ENCODE data around the gene MLKL. TPM values are rescaled to one million over a fixed set of nuclear protein-coding genes. Genes with fewer than 3 reads are reported as not detected.

The MLKL gene
- polyA plus RNA-seq, 1 donor (not counting 4 experiments of a cell fraction or from before 2014, with no cell fraction given), result 12.5 TPM

GRCh38 chr16:74748616-74749026 is 48.0 kb upstream of the MLKL start:
- dilution Hi-C loops (cut with MboI; ENCODE audit: extremely low pct_ligation_motif_present, low sequenced_read_pairs), result no loop called here
- Histone ChIP-seq H3K9me3 (ENCODE audit: control insufficient read depth, low read depth, low read length) (no peaks in the 10 kb centered on the region), H3K79me2 (ENCODE audit: control insufficient read depth, insufficient read depth, low read length) (no peaks in the 10 kb centered on the region), H4K20me1 (ENCODE audit: control insufficient read depth, extremely low read depth, insufficient read depth, low read length) (no peaks in the 10 kb centered on the region), H3K4me3 (ENCODE audit: control insufficient read depth in 2 of 3, extremely low read depth in 1 of 3, insufficient read depth in 2 of 3, low read depth in 1 of 3, low read length in 3 of 3) (no peak overlapping the region), H3K9ac (ENCODE audit: control insufficient read depth, extremely low read depth, insufficient read depth, low read length) (no peak overlapping the region), H3K36me3 (ENCODE audit: control insufficient read depth in 2 of 2, extremely low read depth in 1 of 2, insufficient read depth in 2 of 2, low read length in 2 of 2) (no peaks in the 10 kb centered on the region), H3K4me1 (ENCODE audit: control insufficient read depth, extremely low read depth, insufficient read depth, low read length) (peaks cover 13% of the 10 kb centered on the region), H3K9me1 (ENCODE audit: control insufficient read depth, extremely low read depth, insufficient read depth, low read length) (no peaks in the 10 kb centered on the region), H3K4me2 (ENCODE audit: control insufficient read depth, extremely low read depth, insufficient read depth, low read depth, low read length) (no peak overlapping the region), H3K27me3 (ENCODE audit: control insufficient read depth, extremely low read depth, insufficient read depth, low read length) (no peaks in the 10 kb centered on the region), H3K27ac (ENCODE audit: control insufficient read depth, insufficient read depth, low read length) (no peak overlapping the region), H2AFZ (ENCODE audit: control insufficient read depth, low read length) (no peak overlapping the region)
- TF ChIP-seq EZH2 (IDR thresholded peaks at IDR 0.05; ENCODE audit: low read length) (no peak), CTCF (optimal IDR thresholded peaks at IDR 0.05 in 1 of 3, IDR thresholded peaks at IDR 0.05 in 1 of 3, conservative IDR thresholded peaks at IDR 0.05 in 1 of 3; ENCODE audit: extremely low read depth in 1 of 3, insufficient read depth in 2 of 3, low read length in 3 of 3) (no peak)
- FAIRE-seq (no peak), DNase-seq (ENCODE audit: low read depth, low spot score) (no peak)

DNA sequence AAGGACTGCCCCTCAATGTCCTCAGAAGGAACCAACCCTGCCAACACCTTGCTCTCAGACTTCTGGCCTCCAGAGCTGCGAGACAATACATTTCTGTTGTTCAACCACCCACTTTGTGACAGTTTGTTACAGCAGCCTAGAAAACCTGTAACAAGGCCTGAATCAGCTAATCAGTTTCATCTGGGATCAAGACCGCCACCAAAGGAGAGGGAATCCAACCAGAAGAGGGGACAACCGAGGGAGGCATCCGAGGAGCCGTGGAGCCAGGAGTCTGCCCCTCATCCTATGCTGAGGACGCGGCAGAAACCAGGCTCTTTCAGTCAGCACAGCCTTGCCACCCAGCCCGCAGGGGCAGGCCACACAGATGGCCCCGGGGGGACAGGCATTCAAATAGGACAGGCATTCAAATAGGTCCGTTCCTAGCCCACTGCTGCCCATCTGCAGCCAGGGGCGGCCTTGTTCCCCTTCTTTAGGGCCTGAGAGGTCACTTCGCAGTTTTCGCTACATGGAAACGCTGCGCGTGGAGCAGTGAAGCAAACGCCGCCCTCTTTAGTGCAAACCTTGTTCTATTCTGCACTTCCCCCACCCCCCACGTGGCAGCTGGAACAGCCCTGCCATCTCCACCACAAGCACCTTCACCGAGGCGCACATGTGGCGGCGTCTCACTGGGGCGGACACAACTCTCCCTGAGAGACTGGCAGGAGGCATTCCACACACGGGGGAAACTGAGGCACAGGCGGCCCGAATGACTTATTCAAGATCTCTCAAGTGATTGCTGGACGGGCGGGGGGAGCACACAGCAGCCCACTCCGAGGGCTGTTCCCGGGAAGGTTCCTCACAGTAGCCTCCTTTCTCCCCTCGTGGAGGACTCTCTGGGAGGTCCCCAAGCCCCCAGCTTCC is 47.3 kb upstream of the MLKL start:
- Histone ChIP-seq H3K4me3 (ENCODE audit: control insufficient read depth in 2 of 3, extremely low read depth in 1 of 3, insufficient read depth in 2 of 3, low read depth in 1 of 3, low read length in 3 of 3) (no peak overlapping the region), H3K27ac (ENCODE audit: control insufficient read depth, insufficient read depth, low read length) (no peak overlapping the region), H3K9me1 (ENCODE audit: control insufficient read depth, extremely low read depth, insufficient read depth, low read length) (no peaks in the 10 kb centered on the region), H3K27me3 (ENCODE audit: control insufficient read depth, extremely low read depth, insufficient read depth, low read length) (no peaks in the 10 kb centered on the region), H3K4me1 (ENCODE audit: control insufficient read depth, extremely low read depth, insufficient read depth, low read length) (peaks cover 19% of the 10 kb centered on the region), H4K20me1 (ENCODE audit: control insufficient read depth, extremely low read depth, insufficient read depth, low read length) (no peaks in the 10 kb centered on the region), H3K9ac (ENCODE audit: control insufficient read depth, extremely low read depth, insufficient read depth, low read length) (no peak overlapping the region), H2AFZ (ENCODE audit: control insufficient read depth, low read length) (no peak overlapping the region), H3K4me2 (ENCODE audit: control insufficient read depth, extremely low read depth, insufficient read depth, low read depth, low read length) (no peak overlapping the region), H3K9me3 (ENCODE audit: control insufficient read depth, low read depth, low read length) (no peaks in the 10 kb centered on the region), H3K36me3 (ENCODE audit: control insufficient read depth in 2 of 2, extremely low read depth in 1 of 2, insufficient read depth in 2 of 2, low read length in 2 of 2) (no peaks in the 10 kb centered on the region), H3K79me2 (ENCODE audit: control insufficient read depth, insufficient read depth, low read length) (no peaks in the 10 kb centered on the region)
- dilution Hi-C loops (cut with MboI; ENCODE audit: extremely low pct_ligation_motif_present, low sequenced_read_pairs), result no loop called here
- TF ChIP-seq EZH2 (IDR thresholded peaks at IDR 0.05; ENCODE audit: low read length), result no peak
- no peak for TF ChIP-seq CTCF (optimal IDR thresholded peaks at IDR 0.05 in 1 of 3, IDR thresholded peaks at IDR 0.05 in 1 of 3, conservative IDR thresholded peaks at IDR 0.05 in 1 of 3; ENCODE audit: extremely low read depth in 1 of 3, insufficient read depth in 2 of 3, low read length in 3 of 3)
- DNase-seq (ENCODE audit: low read depth, low spot score), result no peak
- no peak for FAIRE-seq

Data from keratinocyte (primary cell).